AG08395 (cell line): ENCODE results near the gene MFSD1.
A peak's percentile ranks its signal among the peaks of the same experiment; 100 is the strongest.

Experiments
- DNase-seq: peaks from one replicate; pipeline ENCODE4 v3.0.0; 2012; ENCODE audit warnings: mixed read lengths, low spot score

MFSD1 gene

DNA sequence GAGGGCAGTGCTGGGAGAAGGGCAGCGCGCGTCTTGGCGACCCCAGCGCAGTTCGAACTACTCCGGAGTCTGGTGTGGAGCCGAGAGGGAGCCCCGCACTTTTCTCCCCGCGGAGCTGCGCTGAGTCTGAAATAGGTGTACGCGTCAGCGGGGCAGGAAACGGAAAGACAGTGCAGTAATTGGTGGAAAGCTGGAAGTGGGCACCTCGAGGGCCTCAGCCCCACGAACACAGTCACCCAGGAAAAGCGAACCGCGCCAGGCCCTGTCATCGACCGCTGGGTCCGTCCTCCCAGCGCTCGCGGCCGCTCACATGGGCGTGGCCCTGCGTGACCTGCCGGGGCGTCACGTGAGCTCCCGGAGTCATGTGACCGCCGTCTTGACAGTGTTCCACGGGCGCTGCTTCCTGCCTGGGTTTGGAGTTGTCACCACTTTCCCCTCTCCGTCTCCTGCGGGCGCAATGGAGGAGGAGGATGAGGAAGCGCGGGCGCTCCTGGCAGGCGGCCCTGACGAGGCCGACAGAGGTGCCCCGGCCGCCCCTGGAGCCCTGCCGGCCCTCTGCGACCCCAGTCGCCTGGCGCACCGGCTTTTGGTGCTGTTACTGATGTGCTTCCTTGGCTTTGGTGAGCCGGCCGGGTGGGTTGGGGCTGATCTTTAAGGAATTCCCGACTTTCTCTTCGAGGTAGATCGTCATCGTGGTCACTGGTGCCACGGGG is at the start of gene MFSD1:
Gene MFSD1, plus strand, starts transcription at position 359 of the 713 bp plus-strand sequence. Its CDS starts 99 bp downstream, at position 458.
- peak; percentile 96 for DNase-seq

- no peak for DNase-seq
These were observed 48.0 kb upstream of the MFSD1 start for GRCh38 chr3:158753854-158754253.

DNA sequence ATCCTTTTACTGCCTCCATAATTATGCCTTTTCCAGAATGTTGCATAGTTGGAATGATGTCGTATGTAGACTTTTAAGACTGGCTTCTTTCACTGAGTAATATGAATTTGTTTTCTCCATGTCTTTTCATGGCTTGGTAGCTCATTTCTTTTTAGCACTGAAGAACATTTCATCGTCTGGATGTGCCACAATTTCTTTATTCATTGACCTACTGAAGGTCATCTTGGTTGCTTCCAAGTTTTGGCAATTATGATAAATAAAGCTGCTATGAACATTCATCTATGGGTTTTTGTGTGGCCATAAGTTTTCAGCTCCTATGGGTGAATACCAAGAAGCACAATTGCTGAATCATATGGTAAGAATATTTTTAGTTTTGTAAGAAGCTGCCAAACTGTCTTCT is 46.4 kb upstream of the MFSD1 start:
- no peak for DNase-seq

GRCh38 chr3:158761350-158761749 is 40.5 kb upstream of the MFSD1 start:
- DNase-seq = no peak

- no peak for DNase-seq
These were observed 39.2 kb upstream of the MFSD1 start for GRCh38 chr3:158762701-158763100.

DNA sequence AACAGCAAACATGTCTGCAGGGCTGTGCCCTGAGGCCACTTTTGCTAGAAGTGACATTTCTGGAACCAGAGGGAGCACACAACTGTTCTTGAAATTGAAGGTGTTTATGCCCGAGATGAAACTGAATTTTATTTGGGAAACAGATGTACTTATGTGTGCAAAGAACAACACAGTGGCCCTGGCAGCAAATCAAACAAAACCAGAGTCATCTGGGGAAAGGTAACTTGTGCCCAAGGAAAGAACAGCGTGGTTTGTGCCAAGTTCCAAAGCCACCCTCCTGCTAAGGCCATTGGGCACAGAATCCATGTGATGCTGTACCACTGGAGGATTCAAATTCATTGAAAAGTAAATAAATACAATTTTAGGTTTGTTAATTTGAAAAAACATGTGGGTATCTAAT is 38.4 kb upstream of the MFSD1 start:
- no peak for DNase-seq

DNA sequence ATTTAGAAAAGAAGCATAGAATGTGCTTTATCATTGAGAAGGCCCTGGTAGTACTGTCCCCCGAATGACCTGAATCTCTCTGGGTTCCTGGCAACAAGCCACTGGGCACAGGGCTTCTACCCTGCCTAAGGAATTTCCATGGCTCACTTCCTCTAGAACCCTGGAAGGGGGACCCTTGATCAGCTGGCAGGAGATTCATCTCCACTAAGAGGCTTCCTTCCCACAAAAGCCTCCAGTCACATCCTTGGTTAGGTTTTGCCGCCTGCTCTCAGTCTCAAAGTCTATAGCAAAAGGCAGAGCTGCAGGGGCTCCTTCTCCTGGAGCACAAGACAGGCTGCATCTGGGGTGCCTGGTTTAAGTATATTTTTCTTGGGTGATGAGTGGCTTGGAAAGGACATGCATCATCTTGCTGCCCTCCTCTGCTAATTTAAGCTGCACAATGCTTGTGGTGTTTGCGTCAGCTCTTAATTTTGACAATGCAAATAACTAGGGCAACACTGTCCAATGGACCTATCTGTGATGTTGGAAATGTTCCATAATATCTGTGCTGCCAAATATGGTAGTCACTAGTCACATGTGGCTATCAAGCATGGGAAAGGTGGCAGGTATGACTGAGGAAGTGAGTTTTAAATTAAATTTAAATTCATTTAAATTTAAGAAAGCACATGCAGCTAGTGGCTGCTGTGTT is 36.2 kb upstream of the MFSD1 start:
- no peak for DNase-seq

DNA sequence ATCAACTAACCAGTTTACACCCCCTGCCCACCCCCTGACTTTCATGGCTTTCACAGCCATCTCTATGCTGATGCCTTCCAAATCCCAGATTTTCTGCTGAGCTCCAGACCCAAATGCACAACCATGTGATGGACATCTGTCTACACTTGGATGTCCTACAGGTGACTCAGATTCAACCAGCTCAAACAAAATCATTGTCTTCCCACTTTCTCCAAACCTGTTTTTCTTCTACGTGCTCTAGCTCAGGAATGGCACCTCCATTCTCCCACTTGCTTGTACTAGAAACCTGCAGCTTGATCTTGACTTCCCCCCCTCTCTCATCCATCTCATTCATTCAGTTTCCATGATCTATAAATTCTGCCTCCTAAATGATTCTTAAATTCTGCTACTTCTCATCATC is 35.5 kb upstream of the MFSD1 start:
- DNase-seq = no peak

DNA sequence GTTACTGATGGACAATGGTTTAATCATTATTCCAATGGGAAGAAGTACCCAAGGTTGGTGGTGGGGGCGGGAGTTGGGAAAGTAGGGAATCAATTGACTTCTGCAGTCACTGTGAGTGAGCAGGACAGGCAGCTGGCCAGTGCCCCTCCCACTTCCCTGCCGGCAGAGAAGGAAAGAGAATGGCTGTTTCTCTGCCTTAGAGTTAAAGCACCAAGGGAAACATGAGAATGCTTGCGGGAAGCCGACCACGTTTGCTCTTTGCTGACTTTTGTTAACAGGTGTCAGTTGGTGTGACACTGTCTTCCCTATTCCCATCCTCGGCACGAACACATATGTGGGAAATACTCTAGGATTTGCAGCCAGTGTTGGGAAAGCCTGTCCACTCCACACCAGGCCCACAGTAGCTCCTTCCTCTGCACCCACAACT is 33.5 kb upstream of the MFSD1 start:
- peak; percentile 61 for DNase-seq

DNA sequence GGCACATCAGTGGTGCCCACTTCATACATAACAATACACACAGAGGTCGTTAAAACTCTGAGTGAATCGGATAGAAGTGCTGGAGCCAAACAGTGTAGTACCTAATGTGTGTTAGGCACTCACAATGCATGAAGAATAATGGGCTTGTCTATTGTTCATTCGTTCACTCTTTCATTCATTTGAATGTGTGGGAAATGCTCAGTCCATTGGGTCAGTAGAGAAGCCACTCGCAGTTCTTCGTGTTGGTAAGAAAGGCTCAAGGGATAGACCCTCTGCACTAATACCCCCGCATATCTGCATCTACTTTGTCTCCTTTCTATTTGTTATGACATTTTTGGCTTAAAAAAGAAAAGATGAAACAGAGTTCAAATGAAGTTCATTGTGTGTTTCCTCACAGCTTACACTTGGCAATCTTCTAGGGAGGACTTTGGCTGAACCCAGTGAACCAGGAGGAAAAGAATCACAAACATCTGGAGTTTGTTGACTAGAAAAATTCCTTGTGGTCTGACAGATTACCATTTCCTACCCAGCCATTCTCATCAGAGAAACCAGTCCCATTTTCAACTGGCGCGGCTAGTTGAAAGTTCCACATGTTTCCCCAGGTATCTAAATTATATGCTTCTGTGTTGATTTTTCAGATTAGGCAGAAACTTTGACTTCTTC is 32.8 kb upstream of the MFSD1 start:
- DNase-seq = peak; percentile 94

- DNase-seq = no peak
These were observed 32.3 kb upstream of the MFSD1 start for GRCh38 chr3:158769549-158769948.

DNA sequence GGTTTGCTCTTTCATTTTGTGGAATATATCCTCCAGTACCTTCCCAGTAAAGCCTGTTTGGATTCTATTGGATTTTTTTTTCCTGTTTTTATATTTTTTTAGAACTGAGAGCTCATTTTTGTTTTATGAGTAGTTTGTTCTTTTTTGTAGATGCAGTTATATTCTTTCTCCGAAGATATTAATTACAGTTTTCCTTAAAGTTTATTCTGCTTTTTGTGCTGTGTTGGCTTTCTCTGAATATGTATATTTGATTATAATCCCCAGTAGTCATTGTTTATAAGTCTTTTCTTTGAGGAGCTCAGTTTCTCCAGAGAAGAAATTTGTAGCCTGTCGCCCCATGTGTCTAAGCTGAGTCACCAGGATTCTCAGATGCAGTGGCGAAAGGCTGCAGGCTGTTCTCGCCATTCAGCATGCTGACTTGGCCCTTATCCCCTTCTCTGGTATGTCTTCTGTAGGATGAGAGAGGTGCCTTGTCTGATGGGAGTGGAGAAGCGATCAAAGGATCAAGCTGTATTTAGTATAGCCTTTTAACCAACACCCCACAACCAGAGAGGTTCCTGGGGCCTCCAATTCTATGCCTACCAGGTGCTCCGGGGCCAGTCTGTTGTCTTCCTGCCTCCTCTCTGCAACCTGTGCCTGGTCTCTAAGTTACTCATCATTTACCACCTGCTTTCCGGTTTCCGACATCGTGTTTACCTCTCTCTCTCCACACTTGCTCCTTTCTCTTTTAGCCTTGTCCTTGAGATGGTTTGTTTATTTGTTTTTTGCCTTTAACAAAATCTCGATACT is 31.7 kb upstream of the MFSD1 start:
- DNase-seq = peak; percentile 64

- DNase-seq = no peak
These were observed 31.0 kb upstream of the MFSD1 start for GRCh38 chr3:158770741-158771350.

GRCh38 chr3:158771577-158771976 is 30.3 kb upstream of the MFSD1 start:
- DNase-seq = no peak

- DNase-seq = no peak
These were observed 29.9 kb upstream of the MFSD1 start for GRCh38 chr3:158771982-158772381.

- no peak for DNase-seq
These were observed 28.7 kb upstream of the MFSD1 start for GRCh38 chr3:158773166-158773565.

DNA sequence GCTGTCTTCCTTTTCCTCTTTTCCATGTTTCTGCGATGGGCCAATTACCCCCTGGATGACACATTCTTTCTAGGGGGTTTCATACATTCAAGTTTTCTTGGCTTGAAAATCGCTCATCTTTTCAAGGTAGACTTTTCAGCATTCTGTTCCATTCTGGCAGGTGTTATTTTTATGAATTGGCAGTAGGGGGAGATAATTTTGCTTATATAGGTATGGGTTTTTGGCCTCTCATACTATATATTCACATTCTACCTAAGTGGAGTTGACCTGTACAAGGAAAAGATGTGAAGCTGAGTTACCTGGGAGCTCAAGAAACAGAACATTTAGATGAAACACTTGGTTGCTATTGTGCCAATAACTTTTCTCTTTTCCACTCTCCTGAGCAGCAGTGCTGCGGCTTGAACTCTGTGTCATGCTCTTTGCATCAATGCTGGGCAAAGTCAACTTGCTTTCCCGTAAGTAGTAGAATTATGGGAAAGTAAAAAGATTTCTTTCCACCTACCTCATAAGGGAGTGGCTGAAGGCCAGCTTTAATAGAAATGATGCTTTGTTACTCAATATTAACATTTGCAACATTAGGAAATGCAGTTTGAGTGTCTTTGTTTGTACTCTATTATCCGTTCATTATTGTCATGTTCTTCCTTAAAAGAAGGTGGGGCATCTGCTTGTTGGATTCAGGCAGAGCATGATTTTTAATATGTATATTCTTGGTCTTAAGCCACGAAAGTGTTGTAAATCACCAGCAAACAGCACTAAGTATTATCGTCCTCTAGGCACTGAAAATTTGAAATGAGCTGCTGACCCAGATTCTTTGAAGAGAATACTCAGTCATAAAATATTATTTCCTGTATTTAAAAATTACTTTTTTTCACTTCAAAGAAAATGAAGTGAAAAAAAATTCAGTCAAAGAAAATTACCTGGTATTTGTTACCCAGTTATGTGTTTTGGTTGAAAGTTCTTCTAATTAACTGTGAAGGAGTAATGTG is 27.7 kb upstream of the MFSD1 start:
- DNase-seq = no peak

- no peak for DNase-seq
These were observed 26.9 kb upstream of the MFSD1 start for GRCh38 chr3:158774965-158775364.

DNA sequence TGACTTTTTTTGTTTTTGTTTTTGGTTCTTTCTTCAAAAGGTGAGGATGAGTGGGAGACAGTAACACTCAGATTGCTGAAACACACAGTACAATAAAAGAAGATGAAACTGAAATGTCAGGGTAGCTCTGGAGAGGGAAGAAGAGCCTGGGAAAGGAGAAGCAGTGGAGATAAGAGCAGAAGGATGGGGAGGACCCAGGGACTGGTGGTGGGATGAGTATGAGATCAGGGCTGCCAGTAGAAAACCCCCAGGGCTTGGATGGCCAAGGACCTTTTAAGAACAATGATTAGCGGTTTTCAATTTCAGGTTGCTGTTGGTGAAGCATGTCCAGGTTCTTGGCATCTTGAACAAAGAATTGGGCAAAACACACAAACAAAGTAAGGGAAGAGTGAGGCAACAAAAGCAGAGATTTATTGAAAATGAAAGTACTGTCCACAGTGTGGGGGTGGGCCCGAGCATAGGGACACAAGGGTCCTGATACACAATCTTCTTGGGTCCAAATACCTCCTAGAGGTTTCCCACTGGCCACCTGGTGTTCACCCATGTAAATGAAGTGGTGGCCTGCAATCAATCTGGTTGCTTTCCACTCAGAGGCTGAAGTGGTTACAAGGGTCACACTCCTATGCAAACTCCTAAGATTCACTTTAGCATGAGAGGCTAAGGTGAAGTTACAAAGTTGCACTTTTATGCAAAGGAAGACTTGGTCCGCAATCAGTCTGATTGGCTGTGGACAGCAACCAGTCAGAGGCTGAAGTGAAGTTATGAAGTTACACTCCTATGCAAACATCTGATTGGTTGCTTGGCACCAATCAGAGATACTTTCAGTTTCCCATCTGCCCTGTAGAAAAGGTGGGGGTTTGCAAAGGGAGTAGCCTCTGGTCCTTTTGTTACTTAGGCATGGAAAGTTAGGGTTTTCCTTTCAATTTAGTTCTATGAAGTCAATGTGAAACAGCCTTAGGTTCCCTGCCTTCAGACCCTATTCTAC is 26.1 kb upstream of the MFSD1 start:
- no peak for DNase-seq
